BLaER1 (cell line): ENCODE results near the gene SETD2.
"Not testable (repeated sequence)": the region's sequence is repeated elsewhere in the genome, so short reads cannot be mapped to it uniquely, and the experiment has no call there.

ENCODE experiments used
- H3K27ac ChIP-seq: shearing (Covaris generic); formaldehyde crosslinking; 2 replicates; pipeline ENCODE4 v1.8.1; 2022
- H3K27me3 ChIP-seq: shearing (Covaris generic); formaldehyde crosslinking; 2 replicates; pipeline ENCODE4 v1.8.1; 2022
- H3K36me3 ChIP-seq: shearing (Covaris generic); formaldehyde crosslinking; 2 replicates; pipeline ENCODE4 v1.8.1; 2022
- H3K4me1 ChIP-seq: shearing (Covaris generic); formaldehyde crosslinking; 2 replicates; pipeline ENCODE4 v1.8.1; 2022
- H3K4me2 ChIP-seq: shearing (Covaris generic); formaldehyde crosslinking; 2 replicates; pipeline ENCODE4 v1.8.1; 2022
- H3K4me3 ChIP-seq: shearing (Covaris generic); formaldehyde crosslinking; 2 replicates; pipeline ENCODE4 v1.8.1; 2022
- H3K9ac ChIP-seq: shearing (Covaris generic); formaldehyde crosslinking; 2 replicates; pipeline ENCODE4 v1.8.1; 2022
- H3K9me3 ChIP-seq: shearing (Covaris generic); formaldehyde crosslinking; 2 replicates; pipeline ENCODE4 v1.8.1; 2022
- H4K20me1 ChIP-seq: shearing (Covaris generic); formaldehyde crosslinking; 2 replicates; pipeline ENCODE4 v1.8.1; 2022
- Cebpa-rat ChIP-seq: shearing (Covaris generic); IDR thresholded peaks from 2 replicates; pipeline ENCODE4 v1.8.1; 2022

SETD2 gene

GRCh38 chr3:47149339-47149933, 14.5 kb downstream of the SETD2 start:
- no peak overlapping the region for H3K4me3 ChIP-seq
- H3K27ac ChIP-seq, result no peak overlapping the region
- no peaks in the 10 kb centered on the region for H3K27me3 ChIP-seq
- peaks cover 23% of the 10 kb centered on the region for H3K36me3 ChIP-seq
- H3K4me1 ChIP-seq, result peaks cover 9% of the 10 kb centered on the region; the same call in 1 of the 2 replicates
- no peak overlapping the region for H3K9ac ChIP-seq
- peaks cover 100% of the 10 kb centered on the region for H4K20me1 ChIP-seq
- peaks cover 18% of the 10 kb centered on the region; the same call in 1 of the 2 replicates for H3K9me3 ChIP-seq
- no peak for TF ChIP-seq Cebpa-rat
- no peak overlapping the region for H3K4me2 ChIP-seq

GRCh38 chr3:47145272-47145671, 18.6 kb downstream of the SETD2 start:
- no peak overlapping the region for H3K9ac ChIP-seq
- no peak for TF ChIP-seq Cebpa-rat
- H4K20me1 ChIP-seq, result peaks cover 100% of the 10 kb centered on the region
- H3K27me3 ChIP-seq, result no peaks in the 10 kb centered on the region
- H3K4me3 ChIP-seq, result no peak overlapping the region
- peaks cover 29% of the 10 kb centered on the region for H3K4me1 ChIP-seq
- no peaks in the 10 kb centered on the region for H3K9me3 ChIP-seq
- peaks cover 21% of the 10 kb centered on the region; the same call in 1 of the 2 replicates for H3K36me3 ChIP-seq
- no peak overlapping the region for H3K4me2 ChIP-seq
- no peak overlapping the region for H3K27ac ChIP-seq

- peaks cover 26% of the 10 kb centered on the region for H3K4me1 ChIP-seq
- H3K4me2 ChIP-seq, result no peak overlapping the region
- H4K20me1 ChIP-seq, result peaks cover 100% of the 10 kb centered on the region
- H3K27me3 ChIP-seq, result no peaks in the 10 kb centered on the region
- H3K9me3 ChIP-seq, result peaks cover 9% of the 10 kb centered on the region; the same call in 1 of the 2 replicates
- no peak overlapping the region for H3K9ac ChIP-seq
- TF ChIP-seq Cebpa-rat, result no peak
- no peak overlapping the region for H3K27ac ChIP-seq
- peaks cover 33% of the 10 kb centered on the region for H3K36me3 ChIP-seq
- H3K4me3 ChIP-seq, result no peak overlapping the region
Measured at GRCh38 chr3:47143068-47143467, 20.8 kb downstream of the SETD2 start.

GRCh38 chr3:47142536-47142935, 21.4 kb downstream of the SETD2 start:
- H4K20me1 ChIP-seq, result peaks cover 100% of the 10 kb centered on the region
- peaks cover 26% of the 10 kb centered on the region for H3K4me1 ChIP-seq

GRCh38 chr3:47140973-47141461, 22.9 kb downstream of the SETD2 start:
- H3K4me2 ChIP-seq, result peak overlapping the region; percentile 5; the same call in 1 of the 2 replicates
- H4K20me1 ChIP-seq, result peaks cover 100% of the 10 kb centered on the region

More at GRCh38 chr3:47142536-47142935, 21.4 kb downstream of the SETD2 start:
- H3K36me3 ChIP-seq, result peaks cover 34% of the 10 kb centered on the region
- H3K4me3 ChIP-seq, H3K4me2 ChIP-seq, H3K9me3 ChIP-seq, H3K9ac ChIP-seq, H3K27me3 ChIP-seq, H3K27ac ChIP-seq: not testable (repeated sequence)

GRCh38 chr3:47140553-47140952, 23.4 kb downstream of the SETD2 start:
- Histone ChIP-seq H3K4me1 (peaks cover 31% of the 10 kb centered on the region), H3K36me3 (peaks cover 40% of the 10 kb centered on the region), H3K4me2 (peak overlapping the region; percentile 5; the same call in 1 of the 2 replicates), H4K20me1 (peaks cover 100% of the 10 kb centered on the region)
- H3K4me3 ChIP-seq, H3K27ac ChIP-seq, H3K27me3 ChIP-seq, H3K9me3 ChIP-seq, H3K9ac ChIP-seq: not testable (repeated sequence)

More at GRCh38 chr3:47140973-47141461, 22.9 kb downstream of the SETD2 start:
- not testable (repeated sequence) for H3K9ac ChIP-seq, H3K9me3 ChIP-seq, H3K4me3 ChIP-seq, H3K27me3 ChIP-seq, H3K27ac ChIP-seq
- Histone ChIP-seq H3K36me3 (peaks cover 38% of the 10 kb centered on the region), H3K4me1 (peaks cover 26% of the 10 kb centered on the region)

GRCh38 chr3:47134311-47134710, 29.6 kb downstream of the SETD2 start:
- Histone ChIP-seq H3K27ac (no peak overlapping the region), H3K9ac (no peak overlapping the region), H3K27me3 (no peaks in the 10 kb centered on the region), H3K4me2 (peak overlapping the region; percentile 12; the same call in 1 of the 2 replicates), H3K4me1 (peaks cover 22% of the 10 kb centered on the region), H3K9me3 (peaks cover 9% of the 10 kb centered on the region; the same call in 1 of the 2 replicates), H4K20me1 (peaks cover 100% of the 10 kb centered on the region), H3K36me3 (peaks cover 51% of the 10 kb centered on the region), H3K4me3 (no peak overlapping the region)
- TF ChIP-seq Cebpa-rat, result no peak

- Histone ChIP-seq H3K4me2 (no peak overlapping the region), H3K9ac (no peak overlapping the region), H3K4me3 (no peak overlapping the region), H3K9me3 (peaks cover 2% of the 10 kb centered on the region; the same call in 1 of the 2 replicates), H3K27ac (no peak overlapping the region), H3K4me1 (peaks cover 22% of the 10 kb centered on the region), H4K20me1 (peaks cover 100% of the 10 kb centered on the region), H3K27me3 (no peaks in the 10 kb centered on the region), H3K36me3 (peaks cover 45% of the 10 kb centered on the region)
- TF ChIP-seq Cebpa-rat, result no peak
Measured at GRCh38 chr3:47133641-47134040, 30.3 kb downstream of the SETD2 start.

GRCh38 chr3:47130557-47130956, 33.4 kb downstream of the SETD2 start:
- no peak overlapping the region for H3K4me2 ChIP-seq
- no peaks in the 10 kb centered on the region for H3K27me3 ChIP-seq
- 0 out of 2 replicates have a peak, but pooled peaks cover 5% of the 10 kb centered on the region for H3K9me3 ChIP-seq
- no peak overlapping the region for H3K27ac ChIP-seq
- peaks cover 17% of the 10 kb centered on the region for H3K4me1 ChIP-seq
- H4K20me1 ChIP-seq, result peaks cover 100% of the 10 kb centered on the region
- no peak overlapping the region for H3K9ac ChIP-seq
- TF ChIP-seq Cebpa-rat, result no peak
- no peak overlapping the region for H3K4me3 ChIP-seq
- peaks cover 55% of the 10 kb centered on the region for H3K36me3 ChIP-seq

- no peak for TF ChIP-seq Cebpa-rat
- H3K27me3 ChIP-seq, result no peaks in the 10 kb centered on the region
- no peak overlapping the region for H3K4me3 ChIP-seq
- no peak overlapping the region for H3K4me2 ChIP-seq
- H3K9ac ChIP-seq, result no peak overlapping the region
- H4K20me1 ChIP-seq, result peaks cover 84% of the 10 kb centered on the region
- peaks cover 25% of the 10 kb centered on the region for H3K9me3 ChIP-seq
- no peak overlapping the region for H3K27ac ChIP-seq
- no peaks in the 10 kb centered on the region for H3K4me1 ChIP-seq
- H3K36me3 ChIP-seq, result peaks cover 68% of the 10 kb centered on the region
Measured at GRCh38 chr3:47128137-47128536, 35.8 kb downstream of the SETD2 start.
